Activated naive CD8-positive, alpha-beta T cell (primary cell): Measurements from ENCODE around the gene OSBPL2.

Experiments
- H3K27ac Mint-ChIP-seq: one replicate; pipeline ENCODE4 v1.8.0; 2021; ENCODE audit warnings: mixed read lengths
- H3K27me3 Mint-ChIP-seq: one replicate; pipeline ENCODE4 v1.8.0; 2021; ENCODE audit warnings: mixed read lengths
- H3K36me3 Mint-ChIP-seq: one replicate; pipeline ENCODE4 v1.8.0; 2021; ENCODE audit warnings: mixed read lengths
- H3K4me1 Mint-ChIP-seq: one replicate; pipeline ENCODE4 v1.8.0; 2021; ENCODE audit warnings: low read depth, mixed read lengths
- H3K4me3 Mint-ChIP-seq: one replicate; pipeline ENCODE4 v1.8.0; 2021; ENCODE audit warnings: mild to moderate bottlenecking, mixed read lengths
- H3K9me3 Mint-ChIP-seq: one replicate; pipeline ENCODE4 v1.8.0; 2021; ENCODE audit warnings: low read depth, mixed read lengths

The OSBPL2 gene

DNA sequence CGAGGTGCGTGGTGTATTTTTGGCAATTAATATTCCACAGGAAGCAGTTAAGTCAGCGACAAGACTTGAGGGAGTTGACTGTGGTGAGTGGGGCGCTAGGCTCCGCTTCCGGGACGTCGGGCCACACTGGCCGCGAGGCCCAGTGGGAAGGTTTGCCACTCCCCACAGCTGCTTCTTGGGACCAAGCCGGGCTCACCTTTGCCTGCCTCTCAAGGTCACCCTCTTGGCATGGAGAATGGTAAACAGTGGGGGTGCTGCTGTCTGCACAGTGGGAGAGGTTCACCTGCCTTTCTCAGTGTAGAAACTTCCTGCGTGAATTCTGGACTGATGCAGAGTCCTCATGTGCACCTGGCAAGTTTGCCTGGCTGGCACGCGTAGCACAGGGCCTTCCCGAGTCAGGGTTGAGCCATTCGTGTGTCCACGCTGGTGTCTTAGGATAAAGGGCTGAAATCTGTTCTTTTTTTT, 6.4 kb downstream of the OSBPL2 start:
- H3K4me1 Mint-ChIP-seq: peaks cover 45% of the 10 kb centered on the region

DNA sequence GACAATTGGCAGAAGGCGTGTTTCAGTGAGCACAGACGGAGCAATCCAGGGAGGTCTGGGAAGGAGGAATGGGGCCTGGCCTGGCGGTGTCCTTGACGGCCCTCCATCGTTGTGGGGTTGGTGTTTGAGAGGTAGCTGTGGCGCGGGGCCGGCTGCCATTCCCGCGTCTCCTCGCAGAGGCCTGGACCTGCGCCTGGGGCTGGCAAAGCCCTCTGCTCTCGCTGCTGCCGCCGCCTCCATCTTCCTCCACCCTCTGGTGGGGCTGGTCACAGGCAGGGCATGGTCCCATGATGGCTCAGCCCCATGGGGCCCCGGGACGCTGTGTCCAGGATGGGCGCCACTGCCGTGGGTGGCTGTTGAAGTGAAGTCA, 7.6 kb downstream of the OSBPL2 start:
- H3K36me3 Mint-ChIP-seq: no peaks in the 10 kb centered on the region
- H3K27ac Mint-ChIP-seq: peak overlapping the region; percentile 10
- peaks cover 37% of the 10 kb centered on the region for H3K4me1 Mint-ChIP-seq
- H3K4me3 Mint-ChIP-seq: no peak overlapping the region
- no peaks in the 10 kb centered on the region for H3K27me3 Mint-ChIP-seq
- H3K9me3 Mint-ChIP-seq: no peaks in the 10 kb centered on the region

More for the DNA sequence above, 6.4 kb downstream of the OSBPL2 start:
- Mint-ChIP-seq H3K27me3 (no peaks in the 10 kb centered on the region), H3K9me3 (no peaks in the 10 kb centered on the region), H3K36me3 (no peaks in the 10 kb centered on the region), H3K4me3 (no peak overlapping the region), H3K27ac (peak overlapping the region; percentile 28)

DNA sequence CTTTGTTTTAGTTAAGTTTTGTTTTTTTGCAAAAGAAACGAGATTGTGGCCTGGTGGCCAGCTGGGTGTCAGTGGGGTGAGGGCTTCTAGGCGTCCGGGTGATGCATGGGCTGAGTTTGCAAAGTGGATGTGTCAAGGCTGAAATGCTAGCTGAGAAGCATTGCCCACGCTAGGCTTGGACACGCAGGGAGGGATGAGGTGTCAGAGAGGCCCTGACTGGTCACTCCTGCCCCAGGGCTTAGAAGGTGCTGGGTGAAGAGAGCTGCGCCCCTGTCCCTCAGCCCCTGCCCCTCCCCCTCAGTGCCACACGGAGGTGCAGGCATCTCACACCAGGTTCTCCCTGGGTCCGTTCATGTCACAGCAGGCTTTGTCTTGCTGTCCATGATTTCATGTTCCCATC, 8.1 kb downstream of the OSBPL2 start:
- no peaks in the 10 kb centered on the region for H3K9me3 Mint-ChIP-seq
- H3K27ac Mint-ChIP-seq: peak overlapping the region; percentile 10
- no peaks in the 10 kb centered on the region for H3K36me3 Mint-ChIP-seq
- peaks cover 35% of the 10 kb centered on the region for H3K4me1 Mint-ChIP-seq
- H3K4me3 Mint-ChIP-seq: no peak overlapping the region
- H3K27me3 Mint-ChIP-seq: no peaks in the 10 kb centered on the region

DNA sequence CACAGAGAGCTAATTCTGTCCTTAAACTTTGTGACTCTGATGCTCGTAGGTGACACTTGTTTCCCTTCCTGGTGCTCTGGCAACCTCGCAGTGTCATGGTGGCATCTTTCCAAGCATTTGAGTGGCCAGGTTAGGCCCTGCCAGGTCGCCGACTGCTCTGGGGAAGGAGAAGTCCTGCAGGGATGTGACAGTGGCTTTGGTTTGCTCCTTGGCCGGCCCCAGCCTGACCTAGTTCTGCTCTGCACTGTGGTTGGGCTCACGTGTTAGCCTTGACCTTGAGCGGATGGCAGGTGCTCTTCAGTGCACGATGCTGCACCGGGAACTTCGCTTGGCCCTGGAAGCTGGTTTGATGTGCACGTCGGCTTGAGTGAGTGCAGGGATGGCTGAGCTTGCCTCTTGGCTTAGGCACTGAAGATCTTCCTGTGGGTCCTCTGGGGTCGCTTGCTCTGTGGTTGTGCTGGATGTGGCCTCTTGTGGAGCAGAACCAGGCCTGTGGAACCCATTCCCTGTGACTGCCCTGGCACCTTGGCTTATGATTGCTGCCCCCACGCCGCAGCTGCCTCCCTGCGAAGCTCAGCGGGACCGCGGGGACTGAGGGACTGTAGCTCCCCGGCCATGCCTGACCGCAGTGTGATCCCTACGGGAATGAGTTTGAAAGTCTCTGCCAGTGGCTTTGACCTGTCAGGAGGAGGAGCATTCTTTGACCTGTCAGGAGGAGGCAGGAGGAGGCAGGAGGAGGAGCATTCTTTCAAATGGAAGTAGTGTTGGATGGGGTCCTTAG, 8.7 kb downstream of the OSBPL2 start:
- Mint-ChIP-seq H3K36me3 (no peaks in the 10 kb centered on the region), H3K27me3 (no peaks in the 10 kb centered on the region), H3K9me3 (no peaks in the 10 kb centered on the region), H3K4me1 (peaks cover 30% of the 10 kb centered on the region), H3K4me3 (no peak overlapping the region), H3K27ac (no peak overlapping the region)

DNA sequence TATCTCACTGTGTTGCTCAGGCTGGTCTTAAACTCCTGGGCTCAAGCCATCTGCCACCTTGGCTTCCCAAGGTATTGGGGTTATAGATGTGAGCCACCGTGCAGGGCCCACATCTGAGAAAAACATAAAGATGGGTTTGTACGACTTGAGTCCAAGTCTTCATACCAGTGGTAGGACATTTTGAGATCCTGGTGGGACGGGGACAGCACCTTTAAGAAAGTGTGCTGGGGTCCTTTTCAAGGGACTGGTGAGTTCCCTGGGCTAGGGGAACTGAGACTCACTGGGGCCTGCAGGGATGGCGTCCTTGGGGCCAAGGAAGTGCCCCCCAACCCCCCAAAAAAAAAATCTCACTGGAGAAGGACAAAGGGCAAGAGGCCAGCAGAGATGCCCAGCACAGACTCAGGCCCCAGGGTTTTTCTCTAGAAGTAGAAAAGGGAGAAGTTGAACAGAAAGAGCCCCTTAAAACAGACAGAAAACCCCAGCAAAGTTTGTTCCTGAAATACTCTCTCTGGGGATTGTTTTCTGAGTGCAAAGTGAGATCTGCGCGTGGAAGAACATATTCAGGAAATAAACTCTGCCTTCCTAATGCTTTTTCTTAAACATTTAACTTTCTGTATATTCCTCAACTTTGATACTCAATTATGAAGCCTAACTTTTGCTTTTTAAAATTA, 10.7 kb downstream of the OSBPL2 start:
- Mint-ChIP-seq H3K4me1 (peaks cover 31% of the 10 kb centered on the region), H3K36me3 (no peaks in the 10 kb centered on the region), H3K9me3 (no peaks in the 10 kb centered on the region), H3K27me3 (no peaks in the 10 kb centered on the region), H3K27ac (no peak overlapping the region), H3K4me3 (no peak overlapping the region)

DNA sequence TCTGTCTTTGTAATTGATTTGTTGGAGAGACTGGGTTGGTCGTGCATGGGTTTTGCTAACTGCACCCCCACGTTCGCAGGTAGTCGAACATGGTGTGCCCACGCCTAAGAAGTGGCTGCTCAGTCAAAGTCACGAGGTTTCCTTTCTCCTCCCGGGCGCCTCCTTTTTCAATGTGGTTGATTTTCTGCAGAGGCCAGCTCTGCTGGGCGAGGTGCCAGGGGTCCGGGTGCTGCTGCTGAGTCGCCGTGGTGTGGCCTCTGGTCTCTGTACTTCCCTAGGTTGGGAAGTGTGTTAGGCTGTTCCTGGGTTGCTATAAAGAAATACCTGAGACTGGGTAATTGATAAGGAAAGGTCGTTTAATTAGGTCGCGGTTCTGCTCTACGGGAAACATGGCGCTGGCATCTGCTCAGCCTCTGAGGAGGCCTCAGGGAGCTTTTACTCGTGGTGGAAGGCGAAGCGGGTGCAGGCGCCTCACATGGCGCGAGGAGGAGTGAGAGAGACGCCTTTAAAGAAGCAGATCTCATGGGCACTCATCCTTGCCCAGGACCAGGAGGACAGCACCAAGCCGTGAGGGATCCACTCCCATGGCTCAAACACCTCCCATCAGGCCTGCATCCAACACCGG, 14.1 kb downstream of the OSBPL2 start:
- Mint-ChIP-seq H3K9me3 (no peaks in the 10 kb centered on the region), H3K27me3 (no peaks in the 10 kb centered on the region), H3K4me3 (no peak overlapping the region), H3K4me1 (peaks cover 22% of the 10 kb centered on the region), H3K27ac (no peak overlapping the region), H3K36me3 (peaks cover 3% of the 10 kb centered on the region)

DNA sequence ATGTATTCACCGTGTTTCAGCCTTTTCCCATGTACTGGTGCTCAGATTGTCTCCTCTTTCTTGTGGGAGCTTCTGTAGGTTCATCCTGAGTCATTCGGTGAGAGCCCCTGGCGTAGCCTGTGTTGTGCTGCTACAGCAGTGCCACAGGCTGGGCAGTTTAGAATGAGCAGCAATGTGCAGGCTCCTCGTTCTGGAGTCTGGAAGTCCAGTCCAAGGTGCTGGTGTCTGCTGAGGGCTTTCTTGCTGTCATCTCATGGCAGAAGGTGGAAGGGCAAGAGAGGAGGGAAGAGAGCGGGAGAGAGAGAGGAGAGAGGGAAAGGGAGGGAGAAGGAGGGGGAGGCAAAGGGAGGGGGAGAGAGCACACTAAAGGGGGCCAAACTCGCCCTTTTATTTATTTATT, 15.1 kb downstream of the OSBPL2 start:
- Mint-ChIP-seq H3K9me3 (no peaks in the 10 kb centered on the region), H3K4me1 (peaks cover 21% of the 10 kb centered on the region), H3K27me3 (no peaks in the 10 kb centered on the region), H3K27ac (no peak overlapping the region), H3K36me3 (peaks cover 4% of the 10 kb centered on the region), H3K4me3 (no peak overlapping the region)

DNA sequence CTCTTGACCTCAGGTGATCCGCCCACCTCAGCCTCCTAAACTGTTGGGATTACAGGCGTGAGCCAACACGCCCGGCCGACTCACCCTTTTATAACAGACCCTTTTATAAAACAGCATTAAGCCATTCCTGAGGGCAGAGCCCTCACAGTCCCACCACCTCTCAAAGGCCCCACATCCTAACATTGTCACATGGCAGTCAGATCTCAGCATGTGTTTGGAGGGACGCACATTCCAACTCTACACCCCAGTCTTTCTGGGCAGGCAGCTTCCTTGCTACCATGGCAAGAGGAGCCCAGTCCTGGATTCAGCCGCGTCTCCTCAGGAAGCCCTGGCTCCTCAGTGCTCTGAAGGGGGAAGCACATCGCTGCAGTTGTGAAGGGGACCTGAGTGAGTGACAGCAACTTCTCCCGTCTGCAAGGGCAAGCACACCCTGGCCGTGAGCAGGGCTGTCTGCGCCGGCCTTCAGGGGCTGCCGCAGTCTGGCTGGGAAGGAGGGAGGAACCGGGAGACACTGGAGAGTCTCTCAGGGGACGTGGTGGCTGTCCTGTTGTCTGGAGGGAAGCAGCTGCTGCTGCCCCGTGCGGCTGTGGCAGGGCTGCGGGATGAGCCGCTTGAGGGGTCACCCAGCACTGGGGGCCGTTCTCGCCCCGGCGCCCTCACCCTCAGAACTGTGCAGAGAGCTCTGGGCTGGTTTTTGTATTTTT, 15.9 kb downstream of the OSBPL2 start:
- Mint-ChIP-seq H3K27me3 (no peaks in the 10 kb centered on the region), H3K36me3 (peaks cover 4% of the 10 kb centered on the region), H3K9me3 (no peaks in the 10 kb centered on the region), H3K27ac (no peak overlapping the region), H3K4me3 (no peak overlapping the region), H3K4me1 (peaks cover 20% of the 10 kb centered on the region)

DNA sequence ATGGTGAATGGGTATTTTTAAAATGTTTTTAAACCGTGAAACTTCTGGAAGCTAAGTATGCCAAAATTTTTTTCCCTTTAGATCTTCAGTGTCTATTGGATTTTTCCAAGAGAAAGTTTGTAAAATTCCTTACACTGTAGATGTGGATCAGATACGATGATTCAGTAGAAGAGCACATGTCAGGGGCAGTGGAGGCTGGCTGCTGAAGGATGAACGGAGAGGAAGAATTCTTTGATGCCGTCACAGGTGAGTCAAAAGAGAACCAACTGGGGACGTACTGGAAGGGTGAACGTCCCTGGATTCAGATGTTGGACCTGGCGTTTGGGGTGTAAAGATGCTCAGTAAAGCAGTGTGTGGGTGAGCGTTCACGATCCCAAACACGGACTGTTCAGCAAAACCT, 17.7 kb downstream of the OSBPL2 start:
- Mint-ChIP-seq H3K27me3 (no peaks in the 10 kb centered on the region), H3K36me3 (peaks cover 7% of the 10 kb centered on the region), H3K4me3 (no peak overlapping the region), H3K4me1 (peaks cover 15% of the 10 kb centered on the region), H3K9me3 (no peaks in the 10 kb centered on the region), H3K27ac (no peak overlapping the region)

DNA sequence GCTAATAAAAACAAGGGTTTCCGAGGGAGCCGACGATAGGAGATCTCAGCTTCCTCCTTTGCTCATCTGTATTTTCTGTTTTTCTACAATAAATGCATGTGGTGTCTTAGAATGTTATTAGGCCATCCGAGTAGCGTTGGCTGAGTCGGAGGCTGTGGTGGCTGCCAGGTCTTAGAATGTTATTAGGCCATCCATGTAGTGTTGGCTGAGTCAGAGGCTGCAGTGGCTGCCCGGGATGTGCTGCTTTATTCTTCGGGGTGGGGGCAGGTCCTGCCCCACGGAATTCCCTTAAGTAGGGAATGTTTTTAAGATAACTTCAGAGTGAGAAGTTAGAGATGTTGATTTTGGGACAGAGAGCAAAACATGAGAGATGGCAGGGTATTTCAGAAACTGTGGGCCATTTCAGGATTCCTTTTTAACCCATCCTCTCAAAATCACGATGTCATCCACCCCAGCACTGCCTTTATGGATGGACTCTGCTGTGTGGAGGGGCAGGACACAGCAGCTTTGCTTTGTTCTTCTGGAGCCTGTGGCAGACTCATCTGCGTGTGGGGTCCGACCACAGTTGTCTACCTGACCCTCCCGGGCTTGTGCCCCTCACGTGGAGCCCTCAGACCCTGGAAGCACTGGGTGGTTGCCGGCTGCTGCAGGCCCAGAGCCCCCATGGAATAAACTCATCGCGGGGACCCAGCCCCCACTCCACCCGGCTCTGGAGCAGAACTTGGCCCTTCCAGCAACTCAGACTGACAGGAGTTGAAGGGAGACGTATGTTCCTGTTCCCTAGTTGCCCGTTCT, 20.4 kb downstream of the OSBPL2 start:
- Mint-ChIP-seq H3K36me3 (peaks cover 7% of the 10 kb centered on the region), H3K4me1 (peaks cover 8% of the 10 kb centered on the region)

DNA sequence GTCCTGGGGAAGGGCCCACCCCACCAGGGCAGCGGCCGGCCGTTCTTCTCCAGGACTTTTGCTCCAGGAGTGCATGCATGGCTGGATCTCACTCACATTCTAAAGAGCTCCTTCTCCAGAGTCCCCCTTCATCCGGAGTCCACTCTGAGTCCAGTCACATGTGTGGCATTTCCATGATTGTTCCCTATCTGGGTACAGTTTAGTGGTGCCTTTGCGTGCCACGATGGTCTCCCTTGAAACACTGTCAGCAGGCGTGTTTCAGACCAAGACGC, 20.9 kb downstream of the OSBPL2 start:
- peaks cover 7% of the 10 kb centered on the region for H3K36me3 Mint-ChIP-seq
- peaks cover 5% of the 10 kb centered on the region for H3K4me1 Mint-ChIP-seq
- no peak overlapping the region for H3K4me3 Mint-ChIP-seq
- no peaks in the 10 kb centered on the region for H3K27me3 Mint-ChIP-seq
- no peaks in the 10 kb centered on the region for H3K9me3 Mint-ChIP-seq
- no peak overlapping the region for H3K27ac Mint-ChIP-seq

More for the DNA sequence above, 20.4 kb downstream of the OSBPL2 start:
- Mint-ChIP-seq H3K4me3 (no peak overlapping the region), H3K27ac (no peak overlapping the region), H3K9me3 (no peaks in the 10 kb centered on the region), H3K27me3 (no peaks in the 10 kb centered on the region)

DNA sequence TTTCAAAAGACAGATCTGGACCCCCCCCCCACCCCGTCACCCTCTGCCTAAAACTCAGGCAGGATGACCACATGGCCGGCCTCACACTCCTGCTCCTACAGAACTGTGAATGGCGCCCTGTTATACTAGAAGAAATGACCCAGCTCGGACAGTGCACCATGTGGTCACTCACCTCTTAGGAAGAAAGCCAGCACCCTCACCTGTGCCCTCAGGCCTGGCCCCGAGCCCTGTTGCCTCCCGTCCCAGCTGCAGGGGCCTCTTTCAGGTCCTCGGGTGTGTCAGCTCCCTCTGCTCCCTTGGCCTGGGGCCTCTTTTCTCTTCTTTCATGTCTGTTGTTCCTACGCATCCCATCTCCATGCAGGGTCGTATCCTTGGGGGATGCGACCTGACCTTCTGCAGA, 23.7 kb downstream of the OSBPL2 start:
- H3K4me3 Mint-ChIP-seq: no peak overlapping the region
- H3K4me1 Mint-ChIP-seq: no peaks in the 10 kb centered on the region
- H3K27ac Mint-ChIP-seq: no peak overlapping the region
- H3K9me3 Mint-ChIP-seq: no peaks in the 10 kb centered on the region
- no peaks in the 10 kb centered on the region for H3K27me3 Mint-ChIP-seq
- H3K36me3 Mint-ChIP-seq: peaks cover 13% of the 10 kb centered on the region

DNA sequence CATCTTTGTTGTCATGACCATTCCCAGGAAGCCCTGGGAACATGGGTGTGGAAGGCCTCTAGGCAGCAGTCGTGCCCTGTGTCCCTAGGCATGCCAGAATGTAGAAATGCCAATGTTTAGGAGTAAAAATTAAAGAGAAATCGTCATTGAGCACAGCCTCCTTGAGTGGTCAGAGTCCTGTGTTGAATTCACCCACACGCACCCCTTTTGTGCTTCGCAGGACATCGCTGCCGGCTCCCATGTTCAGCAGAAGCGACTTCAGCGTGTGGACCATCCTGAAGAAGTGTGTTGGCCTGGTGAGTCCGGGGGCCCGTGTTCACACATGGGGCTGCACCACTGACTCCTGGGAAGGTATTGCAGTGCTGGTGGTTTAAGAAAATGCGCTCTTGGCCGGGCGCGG, 25.1 kb downstream of the OSBPL2 start:
- H3K27ac Mint-ChIP-seq: no peak overlapping the region
- H3K4me1 Mint-ChIP-seq: no peaks in the 10 kb centered on the region
- no peaks in the 10 kb centered on the region for H3K27me3 Mint-ChIP-seq
- H3K36me3 Mint-ChIP-seq: peaks cover 12% of the 10 kb centered on the region
- H3K9me3 Mint-ChIP-seq: no peaks in the 10 kb centered on the region
- no peak overlapping the region for H3K4me3 Mint-ChIP-seq

DNA sequence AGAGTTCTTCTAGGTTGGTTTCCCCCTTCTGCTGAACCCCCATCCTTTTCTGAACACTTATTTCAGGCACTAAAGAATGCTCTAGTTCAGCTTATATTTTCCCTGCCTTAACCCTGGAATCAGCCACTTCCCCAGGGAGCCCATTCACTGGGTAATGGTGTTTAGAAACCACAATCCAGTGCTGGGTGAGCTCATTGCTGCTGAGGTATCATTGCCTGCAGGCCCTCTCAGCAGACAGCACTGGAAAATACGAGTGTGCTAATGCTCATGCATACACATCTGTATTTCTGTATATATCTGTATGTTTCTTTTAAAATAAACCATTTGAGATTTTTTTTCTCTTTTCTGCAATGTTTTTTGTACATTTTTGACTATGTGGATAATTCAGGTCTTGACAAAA, 27.0 kb downstream of the OSBPL2 start:
- H3K36me3 Mint-ChIP-seq: peaks cover 9% of the 10 kb centered on the region
- H3K27ac Mint-ChIP-seq: no peak overlapping the region
- no peak overlapping the region for H3K4me3 Mint-ChIP-seq
- no peaks in the 10 kb centered on the region for H3K9me3 Mint-ChIP-seq
- no peaks in the 10 kb centered on the region for H3K27me3 Mint-ChIP-seq
- no peaks in the 10 kb centered on the region for H3K4me1 Mint-ChIP-seq
